Upper lobe of right lung (tissue), 1 donor: ENCODE results near the gene SAPCD2. TPM values are rescaled to one million over a fixed set of nuclear protein-coding genes. Genes with fewer than 3 reads are reported as not detected.

Experiments used
- ATAC-seq: fragments of 200-7000 bp; cut with Tn5 transposase; one replicate; pipeline ENCODE4 v1.9.1; 2020; ENCODE audit warnings: mild to moderate bottlenecking, moderate library complexity
- DNase-seq: peaks from one replicate; pipeline ENCODE4 v3.0.0-alpha.2; 2020
- H3K27ac ChIP-seq: fragments of 200-600 bp; one replicate; pipeline ENCODE4 v1.8.0; 2022
- H3K27me3 ChIP-seq: fragments of 200-600 bp; one replicate; pipeline ENCODE4 v1.8.0; 2022; ENCODE audit warnings: mild to moderate bottlenecking
- H3K36me3 ChIP-seq: fragments of 200-600 bp; one replicate; pipeline ENCODE4 v1.8.0; 2022
- H3K4me1 ChIP-seq: fragments of 200-600 bp; one replicate; pipeline ENCODE4 v1.8.0; 2022
- H3K4me3 ChIP-seq: fragments of 200-600 bp; one replicate; pipeline ENCODE4 v1.8.0; 2022; ENCODE audit warnings: mild to moderate bottlenecking
- H3K9me3 ChIP-seq: fragments of 200-600 bp; one replicate; pipeline ENCODE4 v1.8.0; 2022
- intact Hi-C: fragments of 100-400 bp; cut with DNase I; formaldehyde crosslinking; loops from one replicate; pipeline ENCODE4 v1.11.0; 2022
- total RNA-seq: library from RNA; stranded (reverse); fragmentation: NEBNext Ultra II Directional; extraction: Animal tissue kit (Norgen Biotek cat#: 25700); gene quantifications from one replicate; pipeline ENCODE4 v1.2.1, GENCODE V29; 2021
- TF ChIP-seq, protein P1 (sequence below): fragments of 200-600 bp; IDR thresholded peaks from one replicate; pipeline ENCODE4 v1.8.0; 2022; ENCODE audit warnings: antibody characterized with exemption
- donor health status: DM: no; HTN: yes; CAD: no; lungs with severe emphysema.

Gene SAPCD2
- total RNA-seq, 1 donor from 2014 or later: 0.84 TPM

- intact Hi-C loops: no loop called here
- no peak for ATAC-seq
- no peak overlapping the region for H3K4me3 ChIP-seq
- no peak overlapping the region for H3K27ac ChIP-seq
- no peaks in the 10 kb centered on the region for H3K9me3 ChIP-seq
- H3K4me1 ChIP-seq: peaks cover 22% of the 10 kb centered on the region
- DNase-seq: no peak
- H3K27me3 ChIP-seq: peaks cover 16% of the 10 kb centered on the region
- no peaks in the 10 kb centered on the region for H3K36me3 ChIP-seq
- TF ChIP-seq, protein P1, sequence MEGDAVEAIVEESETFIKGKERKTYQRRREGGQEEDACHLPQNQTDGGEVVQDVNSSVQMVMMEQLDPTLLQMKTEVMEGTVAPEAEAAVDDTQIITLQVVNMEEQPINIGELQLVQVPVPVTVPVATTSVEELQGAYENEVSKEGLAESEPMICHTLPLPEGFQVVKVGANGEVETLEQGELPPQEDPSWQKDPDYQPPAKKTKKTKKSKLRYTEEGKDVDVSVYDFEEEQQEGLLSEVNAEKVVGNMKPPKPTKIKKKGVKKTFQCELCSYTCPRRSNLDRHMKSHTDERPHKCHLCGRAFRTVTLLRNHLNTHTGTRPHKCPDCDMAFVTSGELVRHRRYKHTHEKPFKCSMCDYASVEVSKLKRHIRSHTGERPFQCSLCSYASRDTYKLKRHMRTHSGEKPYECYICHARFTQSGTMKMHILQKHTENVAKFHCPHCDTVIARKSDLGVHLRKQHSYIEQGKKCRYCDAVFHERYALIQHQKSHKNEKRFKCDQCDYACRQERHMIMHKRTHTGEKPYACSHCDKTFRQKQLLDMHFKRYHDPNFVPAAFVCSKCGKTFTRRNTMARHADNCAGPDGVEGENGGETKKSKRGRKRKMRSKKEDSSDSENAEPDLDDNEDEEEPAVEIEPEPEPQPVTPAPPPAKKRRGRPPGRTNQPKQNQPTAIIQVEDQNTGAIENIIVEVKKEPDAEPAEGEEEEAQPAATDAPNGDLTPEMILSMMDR: no peak
Measured at GRCh38 chr9:137057545-137057944, 12.8 kb downstream of the SAPCD2 start.

DNA sequence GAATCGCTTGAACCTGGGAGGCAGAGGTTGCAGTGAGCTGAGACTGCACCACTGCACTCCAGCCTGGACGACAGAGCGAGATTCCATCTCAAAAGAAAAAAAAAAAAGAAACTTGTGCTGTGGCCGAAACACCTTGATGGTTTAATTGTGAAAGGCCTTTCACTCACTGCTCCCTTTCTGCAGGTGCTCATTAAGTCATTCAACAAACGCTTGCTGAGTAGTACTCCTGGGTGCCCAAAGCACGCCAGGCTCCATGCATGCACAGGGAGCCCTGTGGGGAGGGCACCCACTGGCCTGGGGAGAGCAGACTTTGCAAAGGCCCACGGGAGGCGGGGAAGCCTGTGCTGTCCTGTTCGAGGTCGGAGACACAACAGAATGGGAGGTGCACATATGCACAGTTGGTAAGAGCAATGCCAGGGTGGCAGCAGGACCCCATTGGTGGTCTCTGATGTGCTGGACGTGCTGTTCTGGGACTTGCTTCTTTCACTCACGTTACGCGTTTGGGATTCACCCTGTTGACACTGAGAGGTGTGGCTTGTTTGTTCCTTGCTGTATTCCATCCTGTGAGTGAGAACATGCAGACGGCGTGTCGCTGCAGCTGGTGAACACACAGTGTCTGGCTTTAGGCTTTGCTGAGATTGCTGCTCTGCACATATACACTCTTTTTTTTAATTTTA, 13.5 kb downstream of the SAPCD2 start:
- Histone ChIP-seq H3K4me3 (no peak overlapping the region), H3K27ac (no peak overlapping the region), H3K4me1 (peaks cover 22% of the 10 kb centered on the region), H3K36me3 (no peaks in the 10 kb centered on the region), H3K27me3 (peaks cover 21% of the 10 kb centered on the region), H3K9me3 (no peaks in the 10 kb centered on the region)
- intact Hi-C loops: no loop called here
- DNase-seq (no peak), ATAC-seq (no peak)
- TF ChIP-seq, protein P1: no peak

DNA sequence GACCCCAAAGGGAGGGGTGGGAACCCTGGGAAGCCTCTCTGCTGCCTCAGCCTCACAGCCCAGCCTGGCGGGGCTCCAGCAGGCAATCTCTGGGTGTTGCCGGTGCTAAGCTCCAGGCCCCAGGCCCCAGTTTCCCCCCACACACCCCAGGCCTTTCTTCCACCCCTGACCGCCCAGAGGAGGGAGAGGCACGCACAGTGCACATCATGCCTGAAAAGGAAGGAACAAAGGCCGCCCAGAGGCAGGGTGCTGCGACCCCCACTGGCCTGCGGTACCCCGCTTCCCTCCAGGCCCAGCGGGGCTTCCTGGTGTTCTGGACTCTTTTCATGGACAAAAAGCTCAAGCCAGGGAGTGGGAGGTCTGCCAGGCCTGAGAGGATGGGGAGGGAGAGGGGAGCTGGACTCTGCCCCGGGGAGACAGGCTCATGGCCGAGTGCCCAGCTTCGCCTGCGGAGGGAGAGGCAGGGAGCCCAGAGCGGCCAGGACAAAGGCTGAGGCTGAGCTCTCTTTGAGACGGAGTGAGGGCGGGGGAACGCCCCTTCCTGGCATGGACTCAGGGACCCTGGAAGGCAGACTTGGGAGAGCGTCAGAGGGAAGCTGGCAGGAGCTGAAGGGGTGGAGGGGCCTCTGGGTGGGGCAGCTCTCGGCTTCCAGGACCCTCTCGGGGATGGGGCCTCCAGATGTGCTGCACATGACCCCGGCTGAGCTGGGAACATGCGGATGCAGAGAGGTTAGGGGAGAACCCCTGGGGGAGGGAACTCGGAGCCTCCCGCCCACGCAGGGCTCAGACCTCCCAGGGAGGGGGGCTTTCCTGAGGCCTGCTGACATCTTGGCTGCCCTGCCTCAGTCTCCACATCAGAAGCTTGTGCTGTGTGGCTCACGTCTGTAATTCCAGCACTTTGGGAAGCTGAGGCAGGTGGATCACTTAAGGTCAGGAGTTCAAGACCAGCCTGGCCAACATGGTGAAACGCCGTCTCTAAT, 14.7 kb downstream of the SAPCD2 start:
- no peak overlapping the region for H3K4me3 ChIP-seq
- H3K9me3 ChIP-seq: no peaks in the 10 kb centered on the region
- DNase-seq: no peak
- H3K27me3 ChIP-seq: peaks cover 32% of the 10 kb centered on the region
- H3K36me3 ChIP-seq: no peaks in the 10 kb centered on the region
- H3K27ac ChIP-seq: no peak overlapping the region
- peaks cover 22% of the 10 kb centered on the region for H3K4me1 ChIP-seq
- intact Hi-C loops: no loop called here
- ATAC-seq: peak; percentile 42
- TF ChIP-seq, protein P1: no peak

GRCh38 chr9:137054932-137055384, 15.4 kb downstream of the SAPCD2 start:
- ATAC-seq: no peak
- H3K27ac ChIP-seq: no peak overlapping the region
- intact Hi-C loops: no loop called here

More at GRCh38 chr9:137054932-137055384, 15.4 kb downstream of the SAPCD2 start:
- H3K27me3 ChIP-seq: peaks cover 37% of the 10 kb centered on the region
- no peaks in the 10 kb centered on the region for H3K36me3 ChIP-seq
- TF ChIP-seq, protein P1: no peak
- peaks cover 22% of the 10 kb centered on the region for H3K4me1 ChIP-seq
- DNase-seq: no peak
- H3K4me3 ChIP-seq: no peak overlapping the region
- H3K9me3 ChIP-seq: no peaks in the 10 kb centered on the region
